GM18519 (cell line): ENCODE results near the gene GCAT.
"Not testable (repeated sequence)": the region's sequence is repeated elsewhere in the genome, so short reads cannot be mapped to it uniquely, and the experiment has no call there.

Experiments used
- ATAC-seq: cut with Tn5 transposase; IDR thresholded peaks from one replicate; pipeline ENCODE4 v1.9.1; 2021; ENCODE audit warnings: mild to moderate bottlenecking, moderate library complexity; ENCODE audit not compliant: unreplicated experiment, low FRiP score

GCAT gene

GRCh38 chr22:37781434-37782059 lies 26.2 kb upstream of the GCAT start:
- ATAC-seq: no peak

GRCh38 chr22:37782340-37783168 lies 25.2 kb upstream of the GCAT start:
- ATAC-seq: no peak

GRCh38 chr22:37784829-37785495 lies 22.8 kb upstream of the GCAT start:
- no peak for ATAC-seq

- ATAC-seq: no peak
These were observed 17.5 kb upstream of the GCAT start for GRCh38 chr22:37790234-37790633.

- ATAC-seq: no peak
These were observed 15.2 kb upstream of the GCAT start for GRCh38 chr22:37792494-37792893.

- ATAC-seq: no peak
These were observed 13.4 kb upstream of the GCAT start for GRCh38 chr22:37794376-37794775.

- ATAC-seq: no peak
These were observed 11.7 kb upstream of the GCAT start for GRCh38 chr22:37796079-37796478.

GRCh38 chr22:37797259-37797658 lies 10.5 kb upstream of the GCAT start:
- ATAC-seq: not testable (repeated sequence)

- ATAC-seq: no peak
These were observed 9.7 kb upstream of the GCAT start for GRCh38 chr22:37797874-37798500.

GRCh38 chr22:37799979-37800378 lies 7.8 kb upstream of the GCAT start:
- not testable (repeated sequence) for ATAC-seq

- no peak for ATAC-seq
These were observed 5.8 kb upstream of the GCAT start for GRCh38 chr22:37801946-37802309.

- ATAC-seq: no peak
These were observed 5.2 kb upstream of the GCAT start for GRCh38 chr22:37802310-37803194.

- ATAC-seq: no peak
These were observed 4.5 kb upstream of the GCAT start for GRCh38 chr22:37803195-37803638.

- ATAC-seq: no peak
These were observed 3.9 kb upstream of the GCAT start for GRCh38 chr22:37803639-37804351.

GRCh38 chr22:37804352-37804880 lies 3.3 kb upstream of the GCAT start:
- ATAC-seq: no peak

GRCh38 chr22:37804881-37805809 lies 2.6 kb upstream of the GCAT start:
- no peak for ATAC-seq

- ATAC-seq: no peak
These were observed 1.9 kb upstream of the GCAT start for GRCh38 chr22:37805810-37806277.
